Keratinocyte (primary cell): ENCODE results near the gene SH2B3. TPM values are rescaled to one million over a fixed set of nuclear protein-coding genes. Genes with fewer than 3 reads are reported as not detected.

Experiments
- DNase-seq: peaks from one replicate; pipeline ENCODE4 v3.0.0-alpha.2; 2011; ENCODE audit warnings: low read depth, missing footprints, low spot score
- FAIRE-seq: peaks from 2 replicates; lab custom pipeline; 2011; peaks lifted over from hg19 to GRCh38; lab: Jason Lieb, UNC
- H2AFZ ChIP-seq: 2 replicates; pipeline ENCODE4 v1.6.0; 2012; ENCODE audit warnings: low read length, control low read depth, inconsistent platforms; ENCODE audit not compliant: control insufficient read depth
- H3K27ac ChIP-seq: 2 replicates; pipeline ENCODE4 v1.5.1; 2011; ENCODE audit warnings: low read length; ENCODE audit not compliant: control insufficient read depth, insufficient read depth
- H3K27me3 ChIP-seq: 3 replicates; pipeline ENCODE4 v1.6.0; 2011; ENCODE audit warnings: low read length; ENCODE audit not compliant: control insufficient read depth, insufficient read depth; ENCODE audit errors: extremely low read depth
- H3K36me3 ChIP-seq, 2 experiments: 2 replicates in 1 of 2; 3 replicates in 1 of 2; pipeline ENCODE4 v1.5.1; 2011; ENCODE audit warnings: low read length in 2 of 2, mild to moderate bottlenecking in 1 of 2; ENCODE audit not compliant: control insufficient read depth in 2 of 2, insufficient read depth in 2 of 2; ENCODE audit errors: extremely low read depth in 1 of 2
- H3K4me1 ChIP-seq: 3 replicates; pipeline ENCODE4 v1.5.1; 2011; ENCODE audit warnings: low read length; ENCODE audit not compliant: control insufficient read depth, insufficient read depth; ENCODE audit errors: extremely low read depth
- H3K4me2 ChIP-seq: 3 replicates; pipeline ENCODE4 v1.6.0; 2011; ENCODE audit warnings: low read depth, low read length; ENCODE audit not compliant: control insufficient read depth, insufficient read depth; ENCODE audit errors: extremely low read depth
- H3K4me3 ChIP-seq, 3 experiments: fragments of 200-600 bp in 1 of 3; sonication (generic) in 1 of 3; 2 replicates in 2 of 3; 3 replicates in 1 of 3; pipeline ENCODE4 v1.5.1; 2011 to 2016; ENCODE audit warnings: low read length in 3 of 3, mild to moderate bottlenecking in 3 of 3, control low read depth in 2 of 3, inconsistent platforms in 1 of 3, low read depth in 1 of 3, mixed read lengths in 1 of 3, mixed run types in 1 of 3, moderate library complexity in 1 of 3; ENCODE audit not compliant: control insufficient read depth in 2 of 3, insufficient read depth in 2 of 3; ENCODE audit errors: extremely low read depth in 1 of 3
- H3K79me2 ChIP-seq: 2 replicates; pipeline ENCODE4 v1.6.0; 2012; ENCODE audit warnings: low read length; ENCODE audit not compliant: control insufficient read depth, insufficient read depth
- H3K9ac ChIP-seq: 3 replicates; pipeline ENCODE4 v1.6.0; 2011; ENCODE audit warnings: low read length; ENCODE audit not compliant: control insufficient read depth, insufficient read depth; ENCODE audit errors: extremely low read depth
- H3K9me1 ChIP-seq: 3 replicates; pipeline ENCODE4 v1.6.0; 2011; ENCODE audit warnings: low read length; ENCODE audit not compliant: control insufficient read depth, insufficient read depth; ENCODE audit errors: extremely low read depth
- H3K9me3 ChIP-seq: 2 replicates; pipeline ENCODE4 v1.5.1; 2012; ENCODE audit warnings: low read depth, low read length; ENCODE audit not compliant: control insufficient read depth
- H4K20me1 ChIP-seq: 3 replicates; pipeline ENCODE4 v1.6.0; 2011; ENCODE audit warnings: low read length; ENCODE audit not compliant: control insufficient read depth, insufficient read depth; ENCODE audit errors: extremely low read depth
- EZH2 ChIP-seq: IDR thresholded peaks from one replicate; pipeline ENCODE4 v1.6.1; 2012; ENCODE audit warnings: inconsistent platforms, mild to moderate bottlenecking, low read length, moderate library complexity
- dilution Hi-C: fragments of 300-500 bp; cut with MboI; formaldehyde crosslinking; loops from one replicate; pipeline ENCODE4 v1.7.0; 2020; ENCODE audit warnings: low sequenced_read_pairs; ENCODE audit not compliant: extremely low pct_ligation_motif_present
- polyA plus RNA-seq, 5 experiments: library from polyadenylated mRNA; depleted of rRNA in 3 of 5; stranded (reverse) in 3 of 5; stranded (forward) in 1 of 5; unstranded in 1 of 5; fragments of >200 nt; gene quantifications; 1 replicate in 1 of 5; 2 replicates in 3 of 5; 3 replicates in 1 of 5; pipeline versions ENCODE4 v1.2.1 to v1.2.3, GENCODE V29; 2011 to 2012; ENCODE audit warnings: missing spikeins in 2 of 5, low read depth in 1 of 5, low replicate concordance in 1 of 5
- TF ChIP-seq, protein P1 (sequence below), 3 experiments: IDR thresholded peaks in 1 of 3; conservative IDR thresholded peaks in 1 of 3; optimal IDR thresholded peaks in 1 of 3; 2 replicates in 2 of 3; 3 replicates in 1 of 3; pipeline versions ENCODE3 to v1.5.1; 2011; ENCODE audit warnings: low read length in 3 of 3, mild to moderate bottlenecking in 3 of 3, moderate library complexity in 2 of 3, control low read depth in 1 of 3, inconsistent platforms in 1 of 3; ENCODE audit not compliant: insufficient read depth in 2 of 3; ENCODE audit errors: extremely low read depth in 1 of 3

Gene SH2B3
- polyA plus RNA-seq, 1 donor (not counting 4 experiments of a cell fraction or from before 2014, with no cell fraction given): 7.7 TPM

DNA sequence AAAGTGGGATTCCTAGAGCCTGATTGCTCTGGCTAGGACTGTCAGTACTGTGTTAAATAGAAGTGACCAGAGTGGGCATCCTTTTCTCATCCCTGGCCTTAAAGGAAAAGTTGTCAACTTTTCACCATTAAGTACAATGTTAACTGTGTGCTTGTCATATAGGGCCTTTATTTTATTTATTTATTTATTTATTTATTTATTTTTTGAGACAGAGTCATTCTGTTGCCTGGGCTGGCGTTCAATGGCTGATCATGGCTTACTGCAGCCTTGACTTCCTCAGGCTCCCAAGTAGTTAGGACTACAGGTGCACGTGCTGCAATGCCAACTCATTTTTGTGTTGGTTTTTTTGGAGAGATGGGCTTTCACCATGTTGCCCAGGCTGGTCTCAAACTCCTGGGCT lies 11.6 kb downstream of the SH2B3 start:
- H3K79me2 ChIP-seq: peaks cover 38% of the 10 kb centered on the region
- no peak overlapping the region for H3K4me3 ChIP-seq
- no peak overlapping the region for H3K27ac ChIP-seq
- TF ChIP-seq, protein P1, sequence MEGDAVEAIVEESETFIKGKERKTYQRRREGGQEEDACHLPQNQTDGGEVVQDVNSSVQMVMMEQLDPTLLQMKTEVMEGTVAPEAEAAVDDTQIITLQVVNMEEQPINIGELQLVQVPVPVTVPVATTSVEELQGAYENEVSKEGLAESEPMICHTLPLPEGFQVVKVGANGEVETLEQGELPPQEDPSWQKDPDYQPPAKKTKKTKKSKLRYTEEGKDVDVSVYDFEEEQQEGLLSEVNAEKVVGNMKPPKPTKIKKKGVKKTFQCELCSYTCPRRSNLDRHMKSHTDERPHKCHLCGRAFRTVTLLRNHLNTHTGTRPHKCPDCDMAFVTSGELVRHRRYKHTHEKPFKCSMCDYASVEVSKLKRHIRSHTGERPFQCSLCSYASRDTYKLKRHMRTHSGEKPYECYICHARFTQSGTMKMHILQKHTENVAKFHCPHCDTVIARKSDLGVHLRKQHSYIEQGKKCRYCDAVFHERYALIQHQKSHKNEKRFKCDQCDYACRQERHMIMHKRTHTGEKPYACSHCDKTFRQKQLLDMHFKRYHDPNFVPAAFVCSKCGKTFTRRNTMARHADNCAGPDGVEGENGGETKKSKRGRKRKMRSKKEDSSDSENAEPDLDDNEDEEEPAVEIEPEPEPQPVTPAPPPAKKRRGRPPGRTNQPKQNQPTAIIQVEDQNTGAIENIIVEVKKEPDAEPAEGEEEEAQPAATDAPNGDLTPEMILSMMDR (optimal IDR thresholded peaks at IDR 0.05 in 1 of 3, IDR thresholded peaks at IDR 0.05 in 1 of 3, conservative IDR thresholded peaks at IDR 0.05 in 1 of 3; ENCODE audit: extremely low read depth in 1 of 3, insufficient read depth in 2 of 3, low read length in 3 of 3): no peak
- TF ChIP-seq EZH2: no peak
- peaks cover 10% of the 10 kb centered on the region for H3K4me1 ChIP-seq
- H3K27me3 ChIP-seq: no peaks in the 10 kb centered on the region
- no peak overlapping the region for H3K4me2 ChIP-seq
- H3K36me3 ChIP-seq: peaks cover 0 to 13% of the 10 kb centered on the region in 2 experiments
- peaks cover 14% of the 10 kb centered on the region for H4K20me1 ChIP-seq
- H3K9me3 ChIP-seq: no peaks in the 10 kb centered on the region
- FAIRE-seq (no peak), DNase-seq (no peak)
- no peak overlapping the region for H3K9ac ChIP-seq
- H2AFZ ChIP-seq: no peak overlapping the region
- dilution Hi-C loops: no loop called here
- peaks cover 4% of the 10 kb centered on the region for H3K9me1 ChIP-seq

DNA sequence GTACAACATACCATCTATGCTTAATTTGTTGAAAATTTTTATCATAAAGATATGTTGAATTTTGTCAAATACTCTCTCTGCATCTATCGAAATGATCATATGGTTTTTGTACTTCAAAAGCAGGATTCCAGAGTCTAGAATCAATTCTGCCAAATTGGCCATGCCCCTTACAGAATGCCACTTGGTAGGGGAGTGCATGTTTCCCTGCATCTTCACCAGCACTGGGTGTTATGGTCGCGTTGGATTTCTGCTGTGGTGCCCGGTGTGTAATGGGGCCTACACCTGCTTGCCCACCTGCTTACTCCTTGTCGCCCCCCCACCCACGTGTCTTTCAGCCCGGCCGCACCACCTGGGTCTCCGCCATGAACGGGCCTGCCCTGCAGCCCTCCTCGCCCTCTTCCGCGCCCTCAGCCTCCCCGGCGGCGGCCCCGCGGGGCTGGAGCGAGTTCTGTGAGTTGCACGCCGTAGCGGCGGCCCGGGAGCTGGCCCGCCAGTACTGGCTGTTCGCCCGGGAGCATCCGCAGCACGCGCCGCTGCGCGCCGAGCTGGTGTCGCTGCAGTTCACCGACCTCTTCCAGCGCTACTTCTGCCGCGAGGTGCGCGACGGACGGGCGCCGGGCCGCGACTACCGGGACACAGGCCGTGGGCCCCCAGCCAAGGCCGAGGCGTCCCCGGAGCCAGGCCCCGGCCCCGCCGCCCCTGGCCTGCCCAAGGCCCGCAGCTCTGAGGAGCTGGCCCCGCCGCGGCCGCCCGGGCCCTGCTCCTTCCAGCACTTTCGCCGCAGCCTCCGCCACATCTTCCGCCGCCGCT lies 12.3 kb downstream of the SH2B3 start:
- Histone ChIP-seq H3K79me2 (peaks cover 40% of the 10 kb centered on the region), H3K4me1 (peaks cover 10% of the 10 kb centered on the region), H2AFZ (no peak overlapping the region), H3K4me2 (no peak overlapping the region), H3K4me3 (no peak overlapping the region), H3K9me1 (peaks cover 4% of the 10 kb centered on the region), H3K9me3 (no peaks in the 10 kb centered on the region), H3K9ac (no peak overlapping the region), H3K27me3 (no peaks in the 10 kb centered on the region), H4K20me1 (peaks cover 14% of the 10 kb centered on the region), H3K36me3 (peaks cover 0 to 13% of the 10 kb centered on the region in 2 experiments), H3K27ac (no peak overlapping the region)
- TF ChIP-seq EZH2: no peak
- TF ChIP-seq, protein P1 (optimal IDR thresholded peaks at IDR 0.05 in 1 of 3, IDR thresholded peaks at IDR 0.05 in 1 of 3, conservative IDR thresholded peaks at IDR 0.05 in 1 of 3; ENCODE audit: extremely low read depth in 1 of 3, insufficient read depth in 2 of 3, low read length in 3 of 3): no peak
- dilution Hi-C loops: no loop called here
- no peak for FAIRE-seq
- DNase-seq: no peak
